Activated CD4-positive, alpha-beta T cell treated with anti-CD3 and anti-CD28 coated beads, Interleukin-2, amount 50 U/mL, for 16 hours (primary cell): ENCODE results near the gene PRR14.
A peak's percentile ranks its signal among the peaks of the same experiment; 100 is the strongest.
"Not testable (repeated sequence)": the region's sequence is repeated elsewhere in the genome, so short reads cannot be mapped to it uniquely, and the experiment has no call there.

ENCODE experiments used
- DNase-seq: peaks from one replicate; pipeline ENCODE4 v3.0.0-alpha.2; 2020

Gene PRR14

DNA sequence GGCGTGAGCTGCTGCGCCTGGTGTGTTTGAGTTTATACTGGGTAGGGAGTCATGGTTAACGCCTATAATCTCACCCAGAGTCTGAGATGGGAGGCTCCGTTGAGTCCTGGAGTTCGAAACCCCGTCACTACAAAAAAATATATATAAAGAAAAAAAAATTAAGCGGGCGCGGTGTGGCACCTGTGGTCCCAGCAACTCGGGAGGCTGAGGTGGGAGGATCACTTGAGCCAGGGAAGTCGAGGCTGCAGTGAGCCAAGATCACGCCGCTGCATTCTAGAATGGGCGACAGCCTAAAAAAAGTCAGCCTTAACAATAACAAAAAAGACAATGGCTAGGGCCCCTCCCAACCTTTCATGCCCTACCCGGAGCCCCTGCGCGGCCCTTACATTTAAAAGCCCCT lies 17.2 kb upstream of the PRR14 start:
- DNase-seq = no peak

DNA sequence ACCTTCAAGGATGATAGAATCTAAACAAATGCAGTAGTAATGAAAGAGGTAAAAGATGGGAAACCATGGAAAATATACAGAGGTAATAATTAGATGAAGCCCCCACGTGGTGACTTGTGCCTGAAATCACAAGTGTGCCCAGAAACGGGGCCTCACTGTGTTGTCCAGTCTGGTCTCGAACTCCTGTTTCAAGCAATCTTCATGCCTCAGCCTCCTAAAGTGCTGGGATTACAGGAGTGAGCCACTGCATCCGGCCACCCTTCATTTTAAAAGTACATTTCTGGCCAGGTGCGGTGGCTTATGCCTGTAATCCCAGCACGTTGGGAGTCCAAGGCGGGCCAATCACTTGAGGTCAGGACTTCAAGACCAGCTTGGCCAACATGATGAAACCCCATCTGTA lies 14.2 kb upstream of the PRR14 start:
- no peak for DNase-seq

DNA sequence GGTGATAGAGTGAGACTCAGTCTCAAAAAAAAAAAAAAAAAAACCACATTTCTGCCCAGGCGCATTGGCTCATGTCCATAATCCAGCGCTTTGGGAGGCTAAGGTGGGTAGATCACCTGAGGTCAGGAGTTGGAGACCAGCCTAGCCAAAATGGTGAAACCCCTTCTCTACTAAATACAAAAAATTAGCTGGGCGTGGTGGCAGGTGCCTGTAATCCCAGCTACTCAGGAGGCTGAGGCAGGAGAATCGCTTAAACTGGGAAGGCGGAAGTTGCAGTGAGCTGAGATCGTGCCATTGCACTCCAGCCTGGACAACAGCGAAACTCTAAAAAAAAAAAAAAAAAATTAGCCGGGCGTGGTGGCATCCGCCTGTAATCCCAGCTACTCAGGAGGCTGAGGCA lies 13.6 kb upstream of the PRR14 start:
- DNase-seq = not testable (repeated sequence)

DNA sequence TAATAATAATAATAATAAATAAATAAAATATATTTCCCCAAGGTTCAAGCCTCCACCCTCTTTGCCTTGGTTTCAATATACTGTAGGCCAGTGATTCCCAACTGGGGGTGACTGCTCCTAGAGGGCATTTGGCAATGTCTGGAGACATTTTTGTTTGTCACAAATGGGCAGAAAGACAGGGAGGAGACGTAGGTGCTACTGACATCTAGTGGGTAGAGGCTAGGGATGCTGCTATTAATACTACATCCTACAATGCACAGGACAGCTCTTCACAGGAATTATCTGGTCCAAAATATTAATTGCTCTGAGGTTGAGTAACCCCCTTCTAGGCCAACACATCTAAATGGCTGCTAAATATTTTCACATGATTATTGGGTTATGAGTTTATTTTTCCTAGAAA lies 12.8 kb upstream of the PRR14 start:
- DNase-seq = peak; percentile 48

DNA sequence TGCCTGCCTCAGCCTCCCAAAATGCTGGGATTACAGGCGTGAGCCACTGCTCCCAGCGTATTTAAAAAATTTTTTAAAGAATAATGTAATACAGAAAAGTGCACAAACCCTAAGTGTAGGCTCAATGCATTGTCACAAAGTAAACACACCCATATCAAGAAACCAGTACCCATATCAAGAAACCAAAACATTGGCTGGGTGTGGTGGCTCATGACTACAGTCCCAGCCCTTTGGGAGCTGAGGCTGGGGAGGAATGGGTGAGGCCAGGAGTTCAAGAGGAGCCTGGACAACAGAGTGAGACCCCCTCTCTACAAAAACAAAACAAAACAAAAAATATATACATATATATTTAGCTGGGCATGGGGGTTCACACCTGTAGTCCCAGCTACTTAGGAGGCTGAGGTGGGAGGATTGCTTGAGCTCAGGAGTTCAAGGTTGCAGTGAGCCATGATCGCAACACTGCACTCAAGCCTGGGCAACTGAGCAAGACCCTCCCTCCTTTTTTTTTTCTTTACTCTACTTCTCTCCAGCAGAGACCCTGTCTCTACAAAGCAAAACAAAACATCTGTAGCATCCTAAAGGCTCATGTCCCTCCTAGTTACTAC lies 9.3 kb upstream of the PRR14 start:
- DNase-seq = no peak

DNA sequence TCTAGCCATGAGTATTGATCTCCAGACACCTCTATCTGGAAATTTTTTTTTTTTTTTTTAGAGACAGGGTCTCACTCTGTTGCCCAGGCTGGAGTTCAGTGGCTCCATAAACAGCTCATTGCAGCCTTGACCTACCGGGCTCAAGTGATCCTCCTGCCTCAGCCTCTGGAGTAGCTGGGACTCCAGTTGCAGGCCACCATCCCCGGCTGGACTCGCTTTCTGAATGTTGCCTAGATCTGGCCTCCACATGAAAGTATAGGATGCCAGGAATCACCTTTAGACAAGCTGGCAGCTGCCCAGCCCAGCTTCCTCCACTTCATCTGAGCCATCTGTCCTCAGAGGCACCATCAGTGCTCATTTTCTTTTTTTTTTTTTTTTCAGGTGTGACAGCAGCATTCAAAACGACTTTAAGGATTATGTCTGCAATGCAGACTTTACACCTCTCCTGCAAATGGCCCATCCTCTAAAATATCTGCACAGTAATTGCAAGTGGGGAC lies 6.4 kb upstream of the PRR14 start:
- DNase-seq = no peak

DNA sequence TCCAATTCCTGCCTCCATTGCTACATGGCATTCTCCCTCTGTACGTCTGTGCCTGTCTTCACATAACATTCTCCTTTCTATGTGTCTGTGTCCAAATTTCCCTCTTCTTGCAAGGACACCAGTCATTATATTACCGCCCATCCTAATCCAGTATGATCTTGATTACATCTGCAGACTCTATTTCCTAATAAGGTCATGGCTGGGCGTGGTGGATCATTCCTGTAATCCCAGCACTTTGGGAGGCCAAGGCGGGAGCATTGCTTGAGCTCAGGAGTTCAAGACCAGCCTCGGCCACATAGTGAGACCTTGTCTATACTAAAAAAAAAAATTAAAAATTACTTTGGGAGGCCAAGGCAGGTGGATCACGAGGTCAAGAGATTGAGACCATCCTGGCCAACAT lies 5.0 kb upstream of the PRR14 start:
- DNase-seq = no peak

DNA sequence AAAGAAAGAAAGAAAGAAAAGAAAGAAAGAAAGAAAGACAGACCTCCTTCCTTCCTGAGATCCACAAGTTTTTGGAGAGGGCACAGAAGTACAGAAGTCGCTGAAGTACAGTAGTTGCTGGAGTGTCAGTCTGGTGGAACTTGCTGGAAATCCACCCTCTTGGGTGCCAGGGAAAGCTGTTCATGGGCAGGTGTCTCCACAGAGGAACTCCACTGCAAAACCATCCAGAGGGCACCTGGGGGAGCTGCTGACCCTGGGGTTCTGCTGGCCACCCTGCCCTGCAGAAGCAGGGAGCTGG lies 3.5 kb upstream of the PRR14 start:
- DNase-seq = no peak

DNA sequence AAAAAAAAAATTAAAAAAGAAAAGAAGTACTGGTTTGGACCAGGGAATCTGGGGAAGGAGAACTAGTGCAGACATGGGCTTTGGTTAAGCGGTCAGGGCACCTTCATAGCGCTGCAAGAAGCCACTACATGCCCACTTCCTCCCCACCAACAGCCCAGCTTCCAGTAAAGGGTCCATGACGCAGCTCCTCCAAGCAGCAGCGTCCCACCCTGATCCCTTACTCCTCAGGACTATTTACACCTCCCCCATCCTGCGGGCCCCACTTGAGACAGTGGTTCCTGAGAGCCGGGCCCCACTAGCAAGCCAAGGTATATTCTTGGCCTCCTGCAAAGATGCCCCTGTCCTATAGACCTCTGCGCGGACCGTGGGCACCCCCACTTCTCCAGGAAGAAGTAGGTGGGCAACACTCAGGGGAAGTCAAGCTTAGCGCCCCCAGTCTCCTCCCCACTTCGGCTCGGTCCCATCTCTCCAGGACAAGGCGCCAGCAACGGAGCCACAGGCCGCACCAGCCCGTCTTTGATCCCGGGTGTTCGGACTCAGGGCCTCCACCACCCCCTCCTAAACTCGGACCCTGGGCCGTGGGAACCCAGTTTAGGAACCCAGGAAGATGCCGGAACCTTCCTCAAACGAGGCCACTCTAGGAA lies 913 bp upstream of the PRR14 start:
- peak; percentile 25 for DNase-seq

DNA sequence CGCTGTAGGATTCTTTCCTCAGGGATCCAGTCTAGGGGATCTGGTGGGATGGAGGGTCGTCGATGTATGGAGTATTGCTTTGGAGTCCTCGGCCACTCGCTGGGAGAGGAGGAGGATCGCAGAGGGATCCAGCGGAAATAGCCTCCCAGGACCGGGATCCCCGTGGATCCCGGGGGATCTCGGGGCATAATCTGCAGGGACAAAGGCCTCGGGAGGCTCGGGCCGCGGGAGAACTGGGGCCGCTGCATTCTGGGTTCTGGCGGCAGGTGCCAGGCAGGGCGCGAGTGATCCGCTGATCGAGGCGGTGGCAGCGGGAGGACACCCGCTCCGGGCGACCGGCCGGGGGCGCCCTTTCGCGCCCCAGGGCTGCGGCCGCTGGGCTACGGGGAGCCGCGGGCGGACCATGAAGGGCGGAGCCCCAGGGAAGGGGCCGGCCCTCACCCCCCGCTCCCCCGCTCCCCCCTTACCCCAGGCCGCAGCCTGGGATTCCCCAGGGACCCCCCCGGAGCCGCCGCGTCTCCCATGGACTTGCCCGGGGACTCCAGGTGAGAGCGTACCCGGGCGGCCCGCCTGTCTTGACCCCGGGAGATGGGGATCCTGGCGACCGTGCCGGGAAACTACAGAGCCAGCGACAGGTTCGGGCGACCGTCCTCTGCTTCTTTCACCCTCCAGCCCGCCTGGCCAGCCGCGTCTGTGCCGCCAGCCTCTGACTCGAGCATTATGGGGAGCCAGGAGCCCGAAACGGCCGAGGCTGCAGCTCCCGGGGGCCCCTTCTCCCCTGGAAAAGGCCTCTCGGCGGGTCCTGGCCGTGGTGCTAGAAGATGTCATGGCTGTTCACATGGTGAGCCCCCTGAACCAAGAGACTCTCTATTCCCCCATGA lies 604 bp downstream of the PRR14 start:
- DNase-seq = peak; percentile 81

DNA sequence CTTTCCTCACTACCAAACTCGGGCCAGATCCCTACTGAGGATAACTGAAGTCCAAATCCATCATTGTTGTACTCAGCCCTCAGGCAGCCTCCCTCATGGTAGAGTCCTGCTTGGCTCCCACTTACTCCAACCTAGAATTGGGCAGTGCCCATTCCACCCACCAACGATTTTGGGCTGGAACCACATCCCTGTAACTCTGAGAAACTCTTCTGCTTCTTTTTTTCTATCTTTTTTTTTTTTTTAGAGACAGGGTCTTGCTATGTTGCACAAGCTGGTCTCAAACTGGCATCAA lies 1.2 kb downstream of the PRR14 start:
- DNase-seq = no peak

DNA sequence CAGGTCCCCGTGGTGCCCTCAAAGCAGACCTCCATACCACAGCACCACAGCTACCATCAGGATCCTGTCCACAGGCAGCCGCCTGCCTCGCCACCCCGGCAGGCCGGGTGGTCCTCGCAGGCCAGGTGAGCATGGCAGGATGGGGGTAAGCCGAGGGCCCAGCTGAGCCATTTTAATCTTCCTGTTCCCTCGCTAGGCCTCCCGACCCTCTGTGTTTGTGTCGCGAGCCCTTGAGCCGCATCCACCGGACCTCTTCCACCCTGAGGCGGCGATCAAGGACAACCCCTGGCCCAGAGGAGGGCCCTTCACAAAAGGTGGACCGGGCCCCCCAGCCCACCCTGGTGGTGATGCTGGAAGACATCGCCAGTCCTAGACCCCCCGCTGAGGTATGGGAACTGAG lies 2.0 kb downstream of the PRR14 start:
- no peak for DNase-seq

DNA sequence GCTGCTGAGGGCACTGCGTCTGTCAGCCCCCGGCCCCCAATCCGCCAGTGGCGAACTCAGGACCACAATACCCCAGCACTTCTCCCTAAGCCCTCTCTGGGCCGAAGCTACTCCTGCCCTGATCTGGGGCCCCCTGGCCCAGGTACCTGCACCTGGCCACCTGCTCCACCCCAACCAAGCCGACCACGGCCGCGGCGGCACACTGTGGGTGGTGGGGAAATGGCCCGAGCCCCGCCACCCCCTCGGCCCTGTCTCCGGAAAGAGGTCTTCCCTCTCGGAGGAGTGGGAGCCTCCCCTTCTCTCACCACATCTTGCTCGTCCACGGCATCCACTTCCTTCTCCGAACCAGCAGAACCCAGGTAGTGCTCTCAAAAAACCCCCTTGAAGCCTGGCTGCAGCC lies 4.1 kb downstream of the PRR14 start:
- DNase-seq = no peak

DNA sequence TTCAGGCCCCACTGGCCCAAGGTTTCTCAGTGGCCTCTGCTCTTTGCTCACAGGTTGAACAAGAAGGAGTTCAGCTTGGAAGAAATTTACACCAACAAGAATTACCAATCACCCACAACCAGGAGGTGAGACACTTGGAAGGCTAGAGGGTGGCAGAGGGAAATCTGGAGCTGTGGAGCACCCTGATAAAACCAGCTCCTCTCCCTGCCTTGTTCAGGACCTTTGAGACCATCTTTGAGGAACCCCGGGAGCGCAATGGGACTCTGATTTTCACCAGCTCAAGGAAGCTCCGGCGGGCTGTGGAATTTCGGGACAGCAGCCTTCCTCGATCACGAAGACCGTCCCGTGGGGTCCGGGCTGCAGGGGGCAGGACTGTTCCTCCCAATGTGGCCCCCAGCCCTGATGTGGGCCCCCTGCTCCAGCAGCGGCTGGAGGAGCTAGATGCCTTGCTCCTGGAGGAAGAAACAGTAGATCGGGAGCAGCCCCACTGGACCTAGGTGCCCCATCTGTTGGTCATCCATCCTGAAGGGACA lies 5.1 kb downstream of the PRR14 start:
- DNase-seq = no peak

DNA sequence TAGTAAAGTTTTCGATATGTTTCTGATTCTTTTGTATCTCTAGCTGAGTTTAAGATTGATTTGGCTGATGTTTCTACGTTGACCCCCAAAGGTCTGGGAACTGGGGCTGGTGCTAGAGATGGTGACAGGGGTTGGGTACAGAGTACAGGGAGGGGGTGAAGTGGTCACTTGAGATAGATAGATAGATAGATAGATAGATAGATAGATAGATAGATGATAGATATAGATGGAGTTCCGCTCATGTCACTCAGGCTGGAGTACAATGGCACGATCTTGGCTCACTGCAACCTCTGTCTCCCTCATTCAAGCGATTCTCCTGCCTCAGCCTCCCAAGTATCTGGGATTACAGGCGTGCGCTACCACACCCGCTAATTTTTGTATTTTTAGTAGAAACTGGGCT lies 5.6 kb downstream of the PRR14 start:
- DNase-seq = no peak

DNA sequence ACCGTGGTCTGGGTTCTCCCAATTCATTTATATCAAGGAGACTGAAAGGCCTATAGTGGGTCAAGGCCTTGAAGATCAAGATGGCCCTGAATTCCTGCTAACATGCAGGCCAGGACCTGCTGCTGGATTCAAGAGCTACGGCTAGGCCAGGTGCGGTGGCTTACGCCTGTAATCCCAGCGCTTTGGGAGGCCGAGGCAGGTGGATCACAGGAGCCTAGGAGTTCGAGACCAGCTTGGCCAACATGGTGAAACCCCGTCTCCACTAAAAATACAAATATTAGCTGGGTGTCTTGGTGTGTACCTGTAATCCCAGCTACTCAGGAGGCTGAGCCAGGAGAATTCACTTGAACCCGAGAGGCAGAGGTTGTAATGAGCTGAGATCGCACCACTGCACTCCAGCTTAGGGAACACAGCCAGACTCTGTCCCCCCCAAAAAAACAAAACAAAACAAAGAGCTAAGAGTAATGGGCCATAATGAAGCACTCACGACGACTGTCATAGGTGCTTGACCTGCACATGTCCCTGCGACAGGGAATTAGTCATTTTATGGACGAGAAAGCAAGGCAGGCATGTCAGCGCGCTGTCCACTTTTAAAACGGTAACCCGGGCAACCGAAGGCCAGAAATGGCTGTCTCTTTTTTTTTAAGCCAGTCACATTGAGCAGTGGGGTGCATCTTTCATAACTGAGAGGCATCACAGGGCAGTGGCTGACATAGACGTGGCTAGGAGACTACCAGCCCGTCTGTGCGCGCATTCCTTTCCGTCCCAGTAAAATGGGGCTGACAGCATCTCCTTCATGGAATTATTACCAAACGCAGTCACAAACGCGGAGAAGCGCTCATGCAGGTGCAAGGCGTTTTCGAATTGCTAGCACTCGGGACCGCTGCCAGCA lies 6.5 kb downstream of the PRR14 start:
- DNase-seq = no peak

DNA sequence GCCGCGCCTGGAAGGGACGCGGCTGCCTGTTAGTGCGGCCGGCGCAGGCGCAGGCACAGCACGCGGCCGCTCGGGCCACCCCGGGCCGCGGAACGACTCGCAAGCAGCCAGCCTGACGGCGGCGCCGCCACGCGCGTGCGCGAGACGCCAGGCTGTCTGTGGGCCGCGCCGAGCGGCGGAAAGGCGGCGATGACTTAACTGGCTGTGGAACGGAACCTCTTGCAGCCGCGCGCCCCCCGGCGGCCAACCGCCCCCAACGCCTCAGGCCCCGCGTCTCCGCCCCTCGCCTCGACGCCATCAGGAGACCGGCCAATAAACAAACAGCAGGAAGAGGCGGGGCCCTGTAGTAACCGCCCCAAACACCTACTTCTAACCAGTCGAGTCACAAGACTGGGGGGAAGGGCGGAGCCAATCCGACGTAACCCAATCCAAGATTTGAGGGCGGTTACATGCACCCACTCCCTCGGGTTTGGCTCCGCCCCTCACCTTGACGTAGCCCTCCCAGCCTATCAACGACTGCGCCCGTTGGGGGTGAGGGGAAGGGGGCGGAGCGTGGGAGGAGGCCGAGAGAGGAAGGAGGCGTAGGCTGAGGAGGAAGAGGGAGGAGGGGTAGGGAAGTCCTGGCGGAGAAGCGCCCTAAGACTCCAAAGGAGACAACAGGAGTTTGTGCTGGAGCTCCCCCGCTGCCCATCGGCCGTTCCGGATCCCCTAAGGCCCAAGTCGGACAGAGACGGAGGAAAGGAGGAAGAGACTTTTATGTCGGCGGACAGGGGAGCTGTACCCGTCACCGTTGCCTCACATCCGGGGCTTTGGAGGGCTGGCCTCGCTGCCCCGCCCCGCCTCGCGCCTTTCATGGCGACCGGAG lies 7.3 kb downstream of the PRR14 start, which contains the start of gene FBRS:
Gene FBRS (plus strand): TSS at position 566 of the 865 bp plus-strand sequence. CDS start 1,088 bp downstream, outside the sequence.
- DNase-seq = peak; percentile 100

DNA sequence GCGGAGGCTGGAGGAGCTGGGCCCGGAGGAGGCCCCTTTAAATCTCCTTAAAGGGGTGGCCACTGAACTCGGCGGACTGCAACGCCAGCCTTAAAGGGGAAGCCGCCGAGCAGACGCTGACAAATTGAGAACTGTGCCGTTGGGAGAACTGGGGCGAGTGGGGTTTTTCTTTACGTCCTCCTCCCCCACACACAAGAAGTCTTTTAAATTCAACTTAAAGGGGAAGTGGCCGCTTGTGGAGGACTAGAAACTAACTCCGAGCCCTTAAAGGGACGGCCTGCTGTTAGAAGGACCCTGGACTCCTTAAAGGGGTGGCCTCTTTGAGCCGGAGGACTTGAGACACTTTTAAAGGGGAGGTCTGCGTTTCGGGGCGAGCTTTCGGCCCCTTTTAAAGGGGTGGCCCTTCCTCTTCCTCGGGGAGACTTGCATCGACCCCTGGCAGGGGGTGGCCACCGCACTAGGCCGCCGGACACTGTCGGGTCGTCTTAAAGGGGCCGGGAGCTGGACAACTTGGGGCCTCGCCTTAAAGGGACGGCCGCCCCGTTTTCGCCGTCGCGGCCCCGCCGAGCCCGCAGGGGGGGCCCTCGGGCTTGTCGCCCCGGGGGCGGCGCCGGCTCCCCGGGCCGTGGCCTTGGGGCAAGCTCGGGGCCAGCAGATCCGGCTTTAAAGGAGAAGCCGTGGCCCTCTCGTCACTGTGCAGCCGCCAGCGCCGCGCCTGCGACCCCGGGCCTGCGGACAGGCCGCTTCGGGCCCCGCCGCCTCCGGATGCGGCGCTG lies 8.2 kb downstream of the PRR14 start:
- DNase-seq = peak; percentile 97

DNA sequence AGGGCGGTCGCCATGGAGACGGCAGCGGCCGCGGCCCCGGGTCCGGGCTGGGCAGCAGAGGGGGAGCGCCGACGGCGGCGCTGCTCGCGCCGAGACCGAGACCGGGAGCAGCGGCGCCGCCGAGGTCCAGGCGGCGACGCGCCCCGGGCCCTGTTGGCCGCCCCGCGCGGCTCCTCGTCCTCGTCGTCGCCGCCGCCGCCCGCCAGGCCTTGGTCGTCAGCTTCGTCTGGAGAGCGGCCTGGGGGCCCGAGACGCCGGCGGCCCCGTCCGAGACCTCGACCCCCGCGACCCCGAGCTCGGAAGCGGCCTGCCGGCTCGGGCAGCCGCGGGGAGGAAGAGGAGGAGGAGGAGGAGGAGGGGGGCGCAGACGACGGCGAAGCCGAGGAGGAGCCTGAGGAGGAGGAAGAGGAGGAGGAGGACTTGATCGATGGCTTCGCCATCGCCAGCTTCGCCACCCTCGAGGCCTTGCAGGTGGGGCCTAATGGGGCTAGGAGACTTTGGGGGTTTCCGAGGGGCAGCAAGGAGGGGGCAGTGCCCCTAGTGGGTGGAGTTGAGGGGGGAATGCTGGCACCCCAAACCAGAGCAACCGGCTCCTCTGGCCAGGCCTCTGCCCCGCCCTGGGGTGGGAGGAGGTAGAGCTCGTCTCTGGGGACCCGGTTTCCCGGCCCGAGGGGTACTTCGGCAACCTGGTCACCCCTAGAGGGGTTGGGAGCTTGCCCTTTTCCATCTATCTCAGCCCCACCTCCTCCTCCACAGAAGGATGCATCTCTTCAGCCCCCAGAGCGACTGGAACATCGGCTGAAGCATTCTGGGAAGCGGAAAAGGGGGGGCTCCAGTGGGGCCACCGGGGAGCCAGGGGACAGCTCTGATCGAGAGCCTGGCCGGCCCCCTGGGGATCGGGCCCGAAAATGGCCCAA lies 9.0 kb downstream of the PRR14 start:
- peak; percentile 59 for DNase-seq
